PC-3 (cell line): ENCODE data around the gene TMEM30B.

Experiments used
- CTCF ChIP-seq: fragments of 300-600 bp; sonication (generic); conservative IDR thresholded peaks from 2 replicates; pipeline ENCODE4 v1.5.1; 2017; ENCODE audit warnings: antibody characterized with exemption, low read depth, mild to moderate bottlenecking, low read length
- EZH2 ChIP-seq: fragments of 300-600 bp; sonication (generic); IDR thresholded peaks from one replicate; pipeline ENCODE4 v1.6.1; 2017; ENCODE audit warnings: antibody characterized with exemption, mild to moderate bottlenecking, low read length; ENCODE audit not compliant: unreplicated experiment

GRCh38 chr14:61280526-61281185 lies 482 bp downstream of the TMEM30B start:
- TF ChIP-seq CTCF: peak; percentile 89
- no peak for TF ChIP-seq EZH2
